Measurements from ENCODE around the gene PCSK2.

DNA sequence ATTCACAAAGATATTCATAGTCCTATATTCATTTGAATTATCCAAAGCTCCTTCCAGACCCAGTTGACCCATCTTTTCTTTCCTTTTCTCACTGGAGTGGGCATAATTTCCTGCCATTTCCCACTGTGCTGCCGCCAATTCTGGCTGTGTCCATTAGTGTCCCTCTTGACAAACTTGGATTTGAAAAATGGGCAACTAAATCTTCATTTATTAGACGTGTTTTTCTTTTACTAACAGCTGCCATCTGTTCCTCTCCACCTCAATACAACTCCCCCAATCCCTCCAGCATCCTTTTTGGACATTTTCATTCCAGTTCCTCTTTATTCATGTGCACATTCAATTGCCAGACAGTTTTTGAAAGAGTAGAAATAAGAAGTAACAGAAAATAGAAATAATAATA, 90.5 kb downstream of the PCSK2 start:
- TF ChIP-seq EZH2 (optimal IDR thresholded peaks at IDR 0.05; ENCODE audit: low read depth, low read length), result no peak
- TF ChIP-seq, protein P1, sequence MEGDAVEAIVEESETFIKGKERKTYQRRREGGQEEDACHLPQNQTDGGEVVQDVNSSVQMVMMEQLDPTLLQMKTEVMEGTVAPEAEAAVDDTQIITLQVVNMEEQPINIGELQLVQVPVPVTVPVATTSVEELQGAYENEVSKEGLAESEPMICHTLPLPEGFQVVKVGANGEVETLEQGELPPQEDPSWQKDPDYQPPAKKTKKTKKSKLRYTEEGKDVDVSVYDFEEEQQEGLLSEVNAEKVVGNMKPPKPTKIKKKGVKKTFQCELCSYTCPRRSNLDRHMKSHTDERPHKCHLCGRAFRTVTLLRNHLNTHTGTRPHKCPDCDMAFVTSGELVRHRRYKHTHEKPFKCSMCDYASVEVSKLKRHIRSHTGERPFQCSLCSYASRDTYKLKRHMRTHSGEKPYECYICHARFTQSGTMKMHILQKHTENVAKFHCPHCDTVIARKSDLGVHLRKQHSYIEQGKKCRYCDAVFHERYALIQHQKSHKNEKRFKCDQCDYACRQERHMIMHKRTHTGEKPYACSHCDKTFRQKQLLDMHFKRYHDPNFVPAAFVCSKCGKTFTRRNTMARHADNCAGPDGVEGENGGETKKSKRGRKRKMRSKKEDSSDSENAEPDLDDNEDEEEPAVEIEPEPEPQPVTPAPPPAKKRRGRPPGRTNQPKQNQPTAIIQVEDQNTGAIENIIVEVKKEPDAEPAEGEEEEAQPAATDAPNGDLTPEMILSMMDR (IDR thresholded peaks at IDR 0.05; ENCODE audit: low read length), result no peak
- TF ChIP-seq EZH2phosphoT487 (IDR thresholded peaks at IDR 0.05; ENCODE audit: low read length), result no peak
